Naive thymus-derived CD4-positive, alpha-beta T cell (primary cell): Measurements from ENCODE around the gene H2AZ2. TPM values are rescaled to one million over a fixed set of nuclear protein-coding genes. Genes with fewer than 3 reads are reported as not detected.

Source experiments
- ATAC-seq: fragments of 150-1000 bp; cut with Tn5 transposase; 2 replicates; pipeline ENCODE4 v1.10.0; 2021; ENCODE audit warnings: mild to moderate bottlenecking, moderate library complexity
- CTCF ChIA-PET: fragments of 350-600 bp; sonication (Branson Sonifier 250); formaldehyde crosslinking; loops from one replicate; lab custom pipeline; 2021; ENCODE audit warnings: antibody characterized with exemption; lab: Charles Lee
- POLR2A ChIA-PET: fragments of 350-600 bp; sonication (Branson Sonifier 250); formaldehyde crosslinking; loops from one replicate; lab custom pipeline; 2021; ENCODE audit warnings: antibody characterized with exemption, inconsistent platforms; lab: Charles Lee
- DNase-seq, 9 donors: peaks; one replicate each; pipeline versions ENCODE4 v3.0.0 to v3.0.0-alpha.2; 2020 to 2022; ENCODE audit warnings: mixed read lengths in 1 of 9
- H3K27ac ChIP-seq: one replicate; pipeline ENCODE4 v1.7.0; 2013; ENCODE audit warnings: mild to moderate bottlenecking, low read depth, low read length, moderate library complexity
- H3K27me3 ChIP-seq, 2 donors: one replicate each; pipeline ENCODE4 v1.7.0; 2013; ENCODE audit warnings: low read length in 2 of 2, mild to moderate bottlenecking in 2 of 2, moderate library complexity in 2 of 2; ENCODE audit not compliant: control insufficient read depth in 2 of 2, insufficient read depth in 2 of 2
- H3K36me3 ChIP-seq, 3 experiments: 1 replicate in 2 of 3; 2 replicates in 1 of 3; pipeline ENCODE4 v1.7.0; 2013; ENCODE audit warnings: low read length in 3 of 3, mild to moderate bottlenecking in 3 of 3, moderate library complexity in 1 of 3; ENCODE audit not compliant: insufficient read depth in 3 of 3, control insufficient read depth in 2 of 3
- H3K4me1 ChIP-seq, 2 donors: one replicate each; pipeline ENCODE4 v1.7.0; 2013; ENCODE audit warnings: low read length in 2 of 2, mild to moderate bottlenecking in 2 of 2, moderate library complexity in 1 of 2; ENCODE audit not compliant: control insufficient read depth in 2 of 2, insufficient read depth in 2 of 2
- H3K4me3 ChIP-seq: 2 replicates; pipeline ENCODE4 v1.7.0; 2013; ENCODE audit warnings: mild to moderate bottlenecking, low read length
- H3K9me3 ChIP-seq, 3 experiments: 1 replicate in 2 of 3; 2 replicates in 1 of 3; pipeline ENCODE4 v1.7.0; 2013; ENCODE audit warnings: low read length in 3 of 3; ENCODE audit not compliant: control insufficient read depth in 2 of 3
- H3K27ac Mint-ChIP-seq, 9 donors: one replicate each; pipeline ENCODE4 v1.8.0; 2020 to 2022; ENCODE audit warnings: mixed read lengths in 9 of 9, mild to moderate bottlenecking in 8 of 9, moderate library complexity in 5 of 9, inconsistent platforms in 2 of 9
- H3K27me3 Mint-ChIP-seq, 5 donors: one replicate each; pipeline ENCODE4 v1.8.0; 2021 to 2022; ENCODE audit warnings: mixed read lengths in 5 of 5, mild to moderate bottlenecking in 1 of 5
- H3K36me3 Mint-ChIP-seq, 5 donors: one replicate each; pipeline ENCODE4 v1.8.0; 2020 to 2022; ENCODE audit warnings: mixed read lengths in 5 of 5, mild to moderate bottlenecking in 3 of 5, inconsistent platforms in 1 of 5
- H3K4me1 Mint-ChIP-seq, 7 donors: one replicate each; pipeline ENCODE4 v1.8.0; 2020 to 2022; ENCODE audit warnings: mixed read lengths in 7 of 7, mild to moderate bottlenecking in 3 of 7, inconsistent platforms in 1 of 7
- H3K4me3 Mint-ChIP-seq, 10 donors: one replicate each; pipeline ENCODE4 v1.8.0; 2020 to 2022; ENCODE audit warnings: mild to moderate bottlenecking in 10 of 10, mixed read lengths in 10 of 10, moderate library complexity in 6 of 10, inconsistent platforms in 2 of 10
- H3K9me3 Mint-ChIP-seq, 11 donors: one replicate each; pipeline ENCODE4 v1.8.0; 2020 to 2022; ENCODE audit warnings: mixed read lengths in 11 of 11, mild to moderate bottlenecking in 4 of 11, inconsistent platforms in 1 of 11, moderate library complexity in 1 of 11
- intact Hi-C, 2 donors: fragments of 100-400 bp; cut with micrococcal nuclease; formaldehyde crosslinking; loops; one replicate each; pipeline ENCODE4 v1.15.1; 2023
- polyA plus RNA-seq, 2 donors: library from polyadenylated mRNA; unstranded; fragments of 300-500 nt; fragmentation: Illumina TruSeq; gene quantifications; one replicate each; pipeline ENCODE4 v1.2.3, GENCODE V29; 2021
- total RNA-seq, 6 experiments: library from RNA in 5 of 6; stranded (reverse) in 5 of 6; gene quantifications; 1 replicate in 5 of 6; 2 replicates in 1 of 6; pipeline ENCODE4 v1.2.3 and lab custom pipeline; 2021 to 2026

The H2AZ2 gene
- total and polyA plus RNA-seq, 7 experiments from 2014 or later = 141 to 284 (median 146) TPM

DNA sequence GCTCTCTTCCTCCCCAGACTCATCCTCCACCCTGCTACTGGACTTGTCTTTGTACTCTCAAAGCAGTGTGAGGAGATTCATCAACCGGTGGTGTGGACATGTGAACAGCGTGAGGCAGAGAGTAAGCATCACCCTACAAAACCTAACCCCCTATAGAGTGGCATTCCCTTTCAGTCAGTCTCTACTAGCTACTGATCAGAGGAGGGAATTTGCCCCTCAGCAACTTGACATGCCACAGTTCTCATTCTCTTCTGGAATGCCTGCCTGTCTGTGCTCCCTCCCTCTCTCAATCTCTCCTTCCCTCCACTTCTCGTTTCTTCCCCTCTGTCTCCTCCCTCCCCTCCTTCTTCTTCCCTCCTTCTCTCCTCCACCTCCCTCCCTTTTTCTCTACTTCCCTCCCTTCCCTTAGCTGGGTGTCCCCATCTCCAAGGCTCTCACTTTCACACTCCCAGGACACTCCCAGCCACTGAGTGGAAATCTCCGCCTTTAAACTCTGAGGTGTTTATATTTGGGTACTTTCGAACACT, 24.6 kb downstream of the H2AZ2 start:
- Histone ChIP-seq H3K9me3 (no peaks in the 10 kb centered on the region), H3K27me3 (no peaks in the 10 kb centered on the region), H3K36me3 (peaks cover 0 to 9% (median 6%) of the 10 kb centered on the region in 3 experiments), H3K27ac (no peak overlapping the region), H3K4me3 (no peak overlapping the region), H3K4me1 (no peaks in the 10 kb centered on the region)
- H3K4me3 Mint-ChIP-seq = no peak overlapping the region
- no peaks in the 10 kb centered on the region for H3K27me3 Mint-ChIP-seq
- H3K4me1 Mint-ChIP-seq = peaks cover 0 to 25% (median 12%) of the 10 kb centered on the region in 7 donors
- DNase-seq = no peak
- ChIA-PET CTCF (interaction anchor here (0.8 kb wide), 1 partner anchor 99 kb away, joined by 3 read pairs; no protein-coding TSS in a partner anchor), POLR2A (interaction anchor here (0.8 kb wide), 1 partner anchor 23 kb away, joined by 3 read pairs; no protein-coding TSS in a partner anchor)
- H3K27ac Mint-ChIP-seq = peak overlapping the region in 7 of 9 donors; percentile 22 to 81 (median 63)
- H3K36me3 Mint-ChIP-seq = peaks cover 0 to 15% (median 0%) of the 10 kb centered on the region in 5 donors
- intact Hi-C loops = no loop called here
- no peaks in the 10 kb centered on the region for H3K9me3 Mint-ChIP-seq
- no peak for ATAC-seq

DNA sequence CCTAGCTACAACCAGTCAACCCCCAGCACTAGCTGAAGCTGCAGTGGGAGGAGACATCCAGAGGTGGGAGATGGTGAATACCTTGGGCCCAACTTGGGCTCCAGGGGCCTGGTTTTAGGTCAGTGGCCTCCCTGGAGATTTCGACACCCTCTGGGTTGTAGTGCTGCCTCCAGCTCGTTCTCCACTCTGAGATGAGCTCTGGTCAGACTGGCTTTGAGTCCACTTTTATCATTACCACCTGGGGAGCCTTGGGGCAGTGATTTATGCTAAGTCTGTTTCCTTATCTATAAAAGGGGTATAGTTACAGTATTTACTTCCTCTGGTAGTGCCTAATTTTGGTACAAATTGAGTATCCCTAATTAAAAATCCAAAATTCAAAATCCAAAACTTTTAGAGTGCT, 28.6 kb downstream of the H2AZ2 start:
- H3K4me3 ChIP-seq = no peak overlapping the region
- no peak for ATAC-seq
- no peaks in the 10 kb centered on the region for H3K36me3 Mint-ChIP-seq
- ChIA-PET CTCF (interaction anchor here (0.6 to 1.1 kb wide), 2 partner anchors 38 to 154 kb away, joined by 3 read pairs; no protein-coding TSS in a partner anchor), POLR2A (interaction anchor here (1.0 kb wide), 1 partner anchor 15 kb away, joined by 5 read pairs; no protein-coding TSS in a partner anchor)
- H3K27ac Mint-ChIP-seq = no peak overlapping the region
- no peaks in the 10 kb centered on the region for H3K27me3 Mint-ChIP-seq
- intact Hi-C loops = no loop called here
- no peak overlapping the region for H3K27ac ChIP-seq
- H3K4me1 Mint-ChIP-seq = peaks cover 0 to 11% (median 7%) of the 10 kb centered on the region in 7 donors
- H3K27me3 ChIP-seq = no peaks in the 10 kb centered on the region
- H3K4me1 ChIP-seq = no peaks in the 10 kb centered on the region
- H3K9me3 Mint-ChIP-seq = no peaks in the 10 kb centered on the region
- no peak overlapping the region for H3K4me3 Mint-ChIP-seq
- no peaks in the 10 kb centered on the region for H3K9me3 ChIP-seq
- DNase-seq = no peak
- no peaks in the 10 kb centered on the region for H3K36me3 ChIP-seq

DNA sequence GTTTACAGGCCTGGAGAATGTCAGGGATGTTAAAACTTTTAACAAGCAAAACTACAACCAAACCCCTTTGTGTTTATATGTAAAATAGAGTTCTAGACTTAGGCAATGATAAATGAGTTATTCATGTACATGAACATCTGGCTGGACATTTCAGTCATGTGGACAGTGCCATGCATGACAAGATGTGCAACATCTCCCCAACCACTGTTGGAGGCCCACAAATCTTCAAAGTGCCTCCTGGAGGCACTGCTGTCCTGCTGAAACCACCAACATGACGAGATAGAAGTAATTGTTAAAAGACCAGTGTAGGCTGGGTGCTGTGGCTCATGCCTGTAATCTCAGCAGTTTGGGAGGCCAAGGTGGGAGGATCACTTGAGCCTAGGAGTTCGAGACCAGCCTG, 33.0 kb downstream of the H2AZ2 start:
- no peaks in the 10 kb centered on the region for H3K9me3 Mint-ChIP-seq
- intact Hi-C loops = no loop called here
- no peak overlapping the region for H3K27ac Mint-ChIP-seq
- no peaks in the 10 kb centered on the region for H3K9me3 ChIP-seq
- ChIA-PET CTCF (no interaction called here), POLR2A (no interaction called here)
- no peaks in the 10 kb centered on the region for H3K4me1 Mint-ChIP-seq
- no peak overlapping the region for H3K27ac ChIP-seq
- no peak for DNase-seq
- no peak overlapping the region for H3K4me3 Mint-ChIP-seq
- H3K4me3 ChIP-seq = no peak overlapping the region
- no peaks in the 10 kb centered on the region for H3K36me3 ChIP-seq
- no peaks in the 10 kb centered on the region for H3K36me3 Mint-ChIP-seq
- H3K27me3 ChIP-seq = no peaks in the 10 kb centered on the region
- no peaks in the 10 kb centered on the region for H3K27me3 Mint-ChIP-seq
- no peak for ATAC-seq
- no peaks in the 10 kb centered on the region for H3K4me1 ChIP-seq

DNA sequence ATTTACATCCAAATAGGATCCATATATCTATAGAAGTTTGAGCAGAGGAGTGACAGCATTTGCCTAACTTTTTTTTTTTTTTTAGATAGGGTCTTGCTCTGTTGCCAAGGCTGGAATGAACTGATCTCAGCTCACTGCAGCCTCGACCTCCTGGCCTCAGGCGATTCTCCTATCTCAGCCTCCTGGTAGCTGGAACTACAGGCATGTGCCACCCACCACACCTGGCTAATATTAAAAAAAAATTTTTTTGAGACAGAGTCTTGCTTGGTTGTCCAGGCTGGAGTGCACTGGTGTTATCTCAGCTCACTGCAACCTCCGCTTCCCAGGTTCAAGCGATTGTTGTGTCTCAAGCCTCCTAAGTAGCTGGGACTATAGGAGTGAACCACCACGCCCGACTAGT, 36.3 kb downstream of the H2AZ2 start:
- H3K27ac Mint-ChIP-seq = no peak overlapping the region
- H3K36me3 Mint-ChIP-seq = no peaks in the 10 kb centered on the region
- Histone ChIP-seq H3K27me3 (no peaks in the 10 kb centered on the region), H3K9me3 (no peaks in the 10 kb centered on the region), H3K4me3 (no peak overlapping the region), H3K4me1 (no peaks in the 10 kb centered on the region), H3K27ac (no peak overlapping the region), H3K36me3 (no peaks in the 10 kb centered on the region)
- H3K4me1 Mint-ChIP-seq = peaks cover 0 to 2% (median 0%) of the 10 kb centered on the region in 7 donors
- no peaks in the 10 kb centered on the region for H3K9me3 Mint-ChIP-seq
- POLR2A ChIA-PET = no interaction called here
- no peak overlapping the region for H3K4me3 Mint-ChIP-seq
- intact Hi-C loops = no loop called here
- ATAC-seq (no peak), DNase-seq (no peak)
- CTCF ChIA-PET = no interaction called here
- no peaks in the 10 kb centered on the region for H3K27me3 Mint-ChIP-seq

DNA sequence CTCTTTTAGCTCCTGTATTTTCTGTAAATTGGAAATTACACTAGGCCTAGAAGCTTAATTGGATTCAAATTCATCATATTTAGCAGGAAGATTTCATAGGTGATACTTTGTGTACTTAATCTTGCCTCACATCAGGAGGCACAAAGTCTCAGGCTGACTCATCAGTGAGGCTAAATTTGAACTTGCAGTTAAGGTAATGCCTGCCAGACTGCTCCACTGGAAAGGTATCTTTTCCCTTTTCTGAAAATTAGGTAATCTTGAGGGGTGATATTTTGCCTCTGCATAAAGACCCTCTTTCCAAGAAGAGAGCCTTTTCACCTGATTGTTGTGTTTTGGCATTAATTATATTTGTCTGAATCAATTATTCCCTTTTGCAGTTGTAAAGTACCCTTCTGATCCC, 36.8 kb downstream of the H2AZ2 start:
- DNase-seq (no peak), ATAC-seq (no peak)
- Mint-ChIP-seq H3K36me3 (no peaks in the 10 kb centered on the region), H3K27me3 (no peaks in the 10 kb centered on the region), H3K27ac (no peak overlapping the region), H3K4me3 (no peak overlapping the region), H3K9me3 (no peaks in the 10 kb centered on the region), H3K4me1 (peaks cover 0 to 2% (median 0%) of the 10 kb centered on the region in 7 donors)
- CTCF ChIA-PET = interaction anchor here (0.7 kb wide), 1 partner anchor 13 kb away, joined by 3 read pairs; no protein-coding TSS in a partner anchor
- Histone ChIP-seq H3K4me3 (no peak overlapping the region), H3K36me3 (no peaks in the 10 kb centered on the region), H3K27me3 (no peaks in the 10 kb centered on the region), H3K27ac (no peak overlapping the region), H3K4me1 (no peaks in the 10 kb centered on the region), H3K9me3 (no peaks in the 10 kb centered on the region)
- intact Hi-C loops = no loop called here
- POLR2A ChIA-PET = no interaction called here

DNA sequence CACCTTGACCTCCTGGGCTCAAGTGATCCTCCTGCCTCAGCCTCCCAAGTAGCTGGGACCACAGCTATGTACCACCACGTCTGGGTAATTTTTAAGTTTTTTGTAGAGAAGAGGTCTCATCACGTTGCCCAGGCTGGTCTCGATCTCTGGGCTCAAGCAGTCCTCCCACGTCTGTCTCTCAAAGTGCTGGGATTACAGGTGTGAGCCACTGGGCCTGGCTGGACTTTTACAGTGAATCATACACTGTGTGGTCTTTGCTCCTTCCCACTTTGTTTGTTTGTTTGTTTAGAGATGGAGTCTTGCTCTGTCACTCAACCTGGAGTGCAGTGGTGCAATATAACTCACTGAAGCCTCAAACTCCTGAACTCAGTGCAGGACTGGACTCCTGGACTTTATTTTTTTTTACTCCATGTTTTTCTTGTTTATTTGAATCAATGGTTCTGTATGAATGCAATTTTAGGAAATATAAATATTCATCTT, 38.9 kb downstream of the H2AZ2 start:
- H3K4me3 ChIP-seq = no peak overlapping the region
- POLR2A ChIA-PET = interaction anchor here (1.7 kb wide), 1 partner anchor 11 kb away, joined by 8 read pairs; no protein-coding TSS in a partner anchor
- no peak overlapping the region for H3K4me3 Mint-ChIP-seq
- no peaks in the 10 kb centered on the region for H3K27me3 ChIP-seq
- no peak for ATAC-seq
- peaks cover 0 to 12% (median 4%) of the 10 kb centered on the region in 3 experiments for H3K36me3 ChIP-seq
- H3K9me3 Mint-ChIP-seq = no peaks in the 10 kb centered on the region
- CTCF ChIA-PET = no interaction called here
- intact Hi-C loops = no loop called here
- H3K36me3 Mint-ChIP-seq = peaks cover 0 to 1% (median 0%) of the 10 kb centered on the region in 5 donors
- no peak overlapping the region for H3K27ac ChIP-seq
- DNase-seq = no peak
- peak overlapping the region in 1 of 9 donors; percentile 67 for H3K27ac Mint-ChIP-seq
- H3K4me1 Mint-ChIP-seq = peaks cover 0 to 2% (median 0%) of the 10 kb centered on the region in 7 donors
- no peaks in the 10 kb centered on the region for H3K9me3 ChIP-seq
- no peaks in the 10 kb centered on the region for H3K27me3 Mint-ChIP-seq
- H3K4me1 ChIP-seq = no peaks in the 10 kb centered on the region

DNA sequence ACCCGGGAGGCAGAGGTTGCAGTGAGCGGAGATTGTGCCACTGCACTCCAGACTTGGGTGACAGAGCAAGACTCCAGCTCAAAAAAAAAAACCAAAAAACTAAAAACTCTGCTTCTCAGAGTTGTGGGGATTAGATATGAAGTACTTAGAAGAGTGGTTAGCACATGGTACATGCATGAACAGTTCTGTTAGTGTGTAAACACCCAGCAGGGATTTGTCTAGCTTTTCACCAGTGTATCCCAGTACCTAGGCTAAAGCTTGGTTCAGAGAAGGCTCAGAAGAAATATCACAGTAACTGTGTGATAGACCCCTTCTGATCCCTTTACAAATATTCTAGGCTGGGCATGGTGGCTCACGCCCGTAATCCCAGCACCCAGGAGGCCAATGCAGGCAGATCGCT, 41.9 kb downstream of the H2AZ2 start:
- H3K4me1 ChIP-seq = no peaks in the 10 kb centered on the region
- Mint-ChIP-seq H3K9me3 (no peaks in the 10 kb centered on the region), H3K27ac (peak overlapping the region in 3 of 9 donors; percentile 29 to 43 (median 33)), H3K36me3 (peaks cover 0 to 16% (median 14%) of the 10 kb centered on the region in 5 donors), H3K4me1 (peaks cover 0 to 14% (median 13%) of the 10 kb centered on the region in 7 donors), H3K27me3 (no peaks in the 10 kb centered on the region), H3K4me3 (no peak overlapping the region)
- no peak for DNase-seq
- CTCF ChIA-PET = no interaction called here
- intact Hi-C loops = no loop called here
- POLR2A ChIA-PET = no interaction called here
- H3K4me3 ChIP-seq = no peak overlapping the region
- peaks cover 10 to 38% (median 15%) of the 10 kb centered on the region in 3 experiments for H3K36me3 ChIP-seq
- H3K27me3 ChIP-seq = no peaks in the 10 kb centered on the region
- ATAC-seq = no peak
- no peak overlapping the region for H3K27ac ChIP-seq
- no peaks in the 10 kb centered on the region for H3K9me3 ChIP-seq
